UCSD-AML1 (cell line): ENCODE data around the gene HSPG2.

ENCODE experiments used
- DNase-seq: peaks from one replicate; lab custom pipeline; 2025; ENCODE audit not compliant: unreplicated experiment; lab: John Stamatoyannopoulos, UW

HSPG2 gene

DNA sequence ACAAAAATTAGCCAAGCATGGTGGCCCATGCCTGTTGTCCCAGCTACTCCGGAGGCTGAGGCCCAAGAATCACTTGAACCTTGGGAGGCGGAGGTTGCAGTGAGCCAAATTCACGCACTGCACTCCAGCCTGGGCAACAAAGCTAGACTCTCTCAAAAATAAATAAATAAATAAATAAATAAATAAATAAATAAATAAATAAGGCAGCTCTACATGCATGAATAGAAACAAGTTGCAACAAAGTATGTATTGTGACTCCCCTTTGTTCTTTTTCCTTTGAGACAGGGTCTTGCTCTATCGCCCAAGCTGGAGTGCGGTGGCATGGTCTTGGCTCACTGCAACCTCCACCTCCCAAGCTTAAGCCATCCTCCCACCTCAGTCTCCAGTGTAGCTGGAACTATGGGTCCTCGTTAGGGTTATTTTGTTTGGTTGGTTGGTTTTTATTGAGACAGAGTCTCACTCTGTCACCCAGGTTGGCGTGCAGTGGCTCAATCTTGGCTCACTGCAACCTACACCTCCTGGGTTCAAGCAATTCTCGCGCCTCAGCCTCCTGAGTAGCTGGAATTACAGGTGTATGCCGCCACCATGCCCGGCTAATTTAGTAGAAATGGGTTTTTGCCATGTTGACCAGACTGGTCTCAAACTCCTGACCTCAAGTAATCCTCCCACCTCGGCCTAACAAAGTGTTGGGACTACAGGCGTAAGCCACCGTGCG is 162.1 kb downstream of the HSPG2 start:
- no peak for DNase-seq

DNA sequence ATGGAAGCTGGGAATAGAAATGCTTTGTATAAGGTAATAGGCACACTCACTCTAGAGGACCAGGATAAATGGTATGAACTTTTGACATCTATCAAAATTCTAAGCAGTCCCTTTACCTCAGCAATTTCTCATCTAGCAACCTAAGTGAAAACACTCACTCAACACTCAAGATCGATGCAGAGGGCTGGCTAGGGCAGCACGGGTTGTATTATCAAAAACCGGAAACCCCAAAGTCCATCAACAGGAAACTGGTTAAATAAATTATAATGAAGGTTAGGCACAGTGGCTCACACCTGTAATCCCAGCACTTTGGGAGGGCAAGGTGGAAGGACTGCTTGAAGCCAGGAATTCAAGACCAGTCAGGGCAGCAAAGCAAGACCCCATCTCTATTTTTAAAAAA is 163.5 kb downstream of the HSPG2 start:
- DNase-seq: no peak
